HG02973 (cell line): ENCODE results near the gene CADM4.
"Not testable (repeated sequence)": the region's sequence is repeated elsewhere in the genome, so short reads cannot be mapped to it uniquely, and the experiment has no call there.

ENCODE experiments used
- ATAC-seq: cut with Tn5 transposase; IDR thresholded peaks from one replicate; pipeline ENCODE4 v1.9.1; 2021; ENCODE audit warnings: moderate library complexity; ENCODE audit not compliant: unreplicated experiment

Gene CADM4

DNA sequence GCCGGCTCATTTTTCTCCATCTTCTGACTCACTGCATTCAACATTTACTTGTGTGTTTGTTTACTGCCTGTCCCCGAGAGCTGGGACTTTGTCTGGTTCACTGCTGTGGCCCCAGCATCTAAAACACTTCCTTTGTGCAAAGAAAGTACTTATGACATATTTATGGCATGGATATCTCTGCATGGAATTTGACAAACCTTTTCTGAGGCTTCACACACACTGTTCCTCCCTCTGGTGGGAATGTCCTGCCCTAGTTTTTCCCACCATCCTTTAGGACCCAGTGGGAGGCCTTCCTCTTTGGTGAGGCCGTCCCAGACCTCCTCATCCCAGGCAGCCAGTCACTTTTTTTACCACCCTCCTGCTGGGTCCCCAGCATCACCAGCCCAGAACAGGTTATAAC is 29.2 kb downstream of the CADM4 start:
- no peak for ATAC-seq

DNA sequence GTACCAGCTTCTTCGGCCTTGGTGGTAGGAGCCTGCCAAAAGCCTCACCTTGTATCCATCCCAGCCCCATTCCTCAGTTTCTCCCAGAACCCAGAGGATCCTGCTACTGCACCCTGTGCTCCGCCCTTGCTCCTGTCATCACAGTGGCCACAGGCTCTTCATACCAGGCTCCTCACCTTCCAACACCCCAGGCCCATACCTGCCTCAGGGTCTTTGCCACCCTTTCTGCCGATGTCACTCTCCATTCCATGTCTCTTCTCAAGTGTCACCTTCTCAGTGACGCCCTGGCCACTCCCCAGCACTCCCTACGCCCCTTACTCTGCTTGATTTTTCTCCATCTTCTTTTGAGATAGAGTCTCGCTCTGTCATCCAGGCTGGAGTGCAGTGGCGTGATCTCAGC is 29.8 kb downstream of the CADM4 start:
- ATAC-seq = no peak

DNA sequence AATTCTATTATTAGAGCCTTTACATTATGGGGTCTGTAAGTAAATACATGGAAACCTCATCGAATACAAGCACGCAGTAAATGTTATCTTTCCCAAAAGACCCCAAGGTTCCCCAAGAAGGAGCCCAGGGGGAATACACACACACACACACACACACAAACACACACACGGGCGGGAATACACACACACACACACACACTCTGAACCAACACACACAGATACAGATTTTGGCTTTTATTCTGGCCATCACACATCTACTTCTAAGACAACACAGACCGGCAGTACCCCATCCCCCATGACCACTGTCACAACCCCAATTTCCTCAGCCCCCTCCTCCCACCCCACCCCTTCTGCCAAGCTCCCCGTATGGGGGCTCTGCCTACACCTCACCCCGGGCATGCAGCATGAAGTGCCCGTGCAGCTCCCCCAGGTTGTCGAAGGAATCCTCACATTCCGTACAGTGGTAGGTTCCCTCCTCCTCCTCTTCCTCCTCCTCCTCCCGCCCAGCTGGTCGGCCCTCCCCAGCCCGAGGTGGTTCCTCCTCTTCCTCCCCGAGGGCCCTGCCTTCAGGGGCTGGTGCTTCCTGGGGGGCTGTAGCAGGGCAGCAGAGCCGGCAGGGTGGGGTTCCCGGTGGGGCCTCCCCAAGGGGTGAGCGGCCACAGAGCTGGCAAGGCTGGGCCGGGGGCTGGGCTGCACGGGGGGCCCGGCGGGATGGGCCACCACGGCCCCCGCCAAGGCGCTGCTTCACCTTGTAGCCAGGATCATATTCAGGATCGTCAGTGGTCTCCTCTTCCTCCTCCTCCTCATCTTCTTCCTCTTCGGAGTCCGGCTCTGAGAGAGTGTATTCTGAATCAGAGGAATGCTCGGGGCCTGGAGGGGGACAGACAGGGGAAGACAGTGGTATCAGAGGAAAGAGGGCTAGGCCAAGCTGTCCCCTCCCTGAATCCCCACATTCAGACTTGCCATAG is 32.1 kb downstream of the CADM4 start:
- no peak for ATAC-seq

DNA sequence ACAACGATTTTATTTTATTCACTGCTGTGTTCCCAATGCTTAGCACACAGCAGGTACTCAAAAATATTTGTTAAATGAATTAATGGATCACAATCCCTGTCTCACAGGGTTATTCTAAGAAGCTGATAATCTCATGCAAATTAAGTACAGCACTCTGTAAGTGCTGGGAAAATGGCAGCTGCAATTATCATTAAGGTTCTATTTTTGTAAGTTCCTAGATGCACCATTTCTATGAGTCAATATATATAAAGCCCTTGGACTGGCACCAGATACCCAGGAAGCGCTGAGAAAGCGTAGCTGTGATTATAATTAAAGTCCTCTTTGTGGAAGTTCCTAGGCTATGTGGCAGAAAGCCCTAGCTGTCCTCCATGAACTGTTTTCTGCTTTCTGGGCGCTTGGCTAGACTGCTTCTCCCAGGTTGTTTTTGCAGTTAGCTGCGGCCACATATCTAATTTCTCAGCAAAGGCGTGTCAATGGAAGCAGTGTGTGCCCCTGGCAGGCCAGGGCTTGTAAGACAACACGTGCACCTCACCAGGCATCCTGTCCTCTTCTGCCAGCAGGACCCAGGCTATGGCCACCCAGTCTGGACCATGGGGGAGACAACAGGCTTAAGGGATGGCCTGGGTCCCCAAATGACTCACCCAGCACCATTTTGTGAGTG is 33.0 kb downstream of the CADM4 start:
- ATAC-seq = no peak

DNA sequence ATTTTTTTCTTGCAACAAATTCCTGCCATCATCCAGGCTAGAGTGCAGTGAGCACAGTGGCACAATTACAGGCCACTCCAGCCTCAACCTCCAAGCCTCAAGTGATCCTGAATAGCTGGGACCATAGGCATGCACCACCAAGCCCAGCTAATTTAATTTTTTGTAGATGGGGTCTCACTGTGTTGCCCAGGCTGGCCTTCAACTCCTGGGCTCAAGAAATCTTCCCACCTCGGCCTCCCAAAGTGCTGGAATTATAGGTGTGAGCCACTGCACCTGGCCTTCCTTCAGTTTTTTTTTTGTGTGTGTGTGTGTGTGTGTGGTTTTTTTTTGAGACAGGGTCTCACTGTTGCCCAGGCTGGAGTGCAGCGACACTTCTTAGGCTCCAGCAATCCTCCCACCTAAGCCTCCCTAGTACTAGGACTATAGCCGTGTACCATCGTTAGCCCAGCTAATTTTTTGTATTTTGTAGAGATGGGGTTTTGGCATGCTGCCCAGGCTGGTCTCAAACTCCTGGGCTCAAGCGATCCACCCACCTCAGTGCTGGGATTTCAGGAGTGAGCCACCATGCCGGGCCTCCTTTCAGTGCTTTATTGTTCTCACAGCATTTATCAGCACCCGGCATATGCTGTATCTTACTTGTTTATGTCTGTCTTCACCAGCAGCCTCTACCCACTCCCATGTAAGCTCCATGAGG is 33.6 kb downstream of the CADM4 start:
- no peak for ATAC-seq

DNA sequence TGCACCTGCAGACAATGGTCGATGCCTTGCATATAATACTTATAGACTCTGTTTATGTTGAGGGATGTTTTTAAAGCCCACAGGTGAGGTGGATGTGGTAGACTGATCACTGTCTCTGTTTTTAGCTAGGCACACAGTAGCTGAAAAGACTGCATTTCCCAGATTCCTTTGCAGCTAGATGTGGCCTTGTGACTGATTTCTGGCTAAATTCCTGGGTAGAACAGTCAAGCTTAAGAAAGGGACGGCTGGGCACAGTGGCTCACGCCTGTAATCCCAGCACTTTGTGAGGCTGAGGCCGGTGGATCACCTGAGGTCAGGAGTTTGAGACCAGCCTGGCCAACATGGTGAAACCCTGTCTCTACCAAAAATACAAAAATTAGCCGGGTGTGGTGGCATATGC is 39.3 kb downstream of the CADM4 start:
- not testable (repeated sequence) for ATAC-seq

DNA sequence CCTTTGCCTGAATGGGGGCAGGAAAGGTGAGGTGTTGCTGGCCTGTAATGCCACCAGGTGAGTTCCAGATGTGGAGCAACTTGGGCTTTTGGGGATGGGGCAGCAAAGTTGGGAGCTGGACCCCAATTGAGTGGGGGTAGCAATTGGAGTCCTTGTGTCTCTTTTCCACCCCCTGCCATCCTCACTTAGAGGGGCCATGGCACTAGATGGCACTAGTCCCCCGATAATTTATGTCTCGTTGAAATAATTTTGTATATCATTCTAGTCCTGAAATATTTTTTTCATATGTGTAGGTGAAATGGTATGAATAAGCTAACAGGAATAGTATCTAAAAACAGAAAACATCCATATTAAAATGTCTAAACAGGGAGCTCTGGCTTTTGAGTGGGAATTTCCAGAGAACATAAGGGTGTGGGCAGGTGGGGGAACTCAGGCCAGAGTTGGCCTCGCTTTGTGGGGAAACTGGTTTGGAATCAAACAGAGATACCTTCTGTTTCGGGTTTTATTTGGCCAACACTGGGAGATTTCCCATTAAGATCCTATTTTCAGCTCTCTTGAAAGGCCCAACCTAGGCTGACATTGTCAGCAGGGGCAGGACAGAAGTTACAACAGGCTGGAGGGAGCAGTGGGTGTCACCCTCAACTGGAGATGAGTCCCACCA is 39.9 kb downstream of the CADM4 start:
- ATAC-seq = no peak

DNA sequence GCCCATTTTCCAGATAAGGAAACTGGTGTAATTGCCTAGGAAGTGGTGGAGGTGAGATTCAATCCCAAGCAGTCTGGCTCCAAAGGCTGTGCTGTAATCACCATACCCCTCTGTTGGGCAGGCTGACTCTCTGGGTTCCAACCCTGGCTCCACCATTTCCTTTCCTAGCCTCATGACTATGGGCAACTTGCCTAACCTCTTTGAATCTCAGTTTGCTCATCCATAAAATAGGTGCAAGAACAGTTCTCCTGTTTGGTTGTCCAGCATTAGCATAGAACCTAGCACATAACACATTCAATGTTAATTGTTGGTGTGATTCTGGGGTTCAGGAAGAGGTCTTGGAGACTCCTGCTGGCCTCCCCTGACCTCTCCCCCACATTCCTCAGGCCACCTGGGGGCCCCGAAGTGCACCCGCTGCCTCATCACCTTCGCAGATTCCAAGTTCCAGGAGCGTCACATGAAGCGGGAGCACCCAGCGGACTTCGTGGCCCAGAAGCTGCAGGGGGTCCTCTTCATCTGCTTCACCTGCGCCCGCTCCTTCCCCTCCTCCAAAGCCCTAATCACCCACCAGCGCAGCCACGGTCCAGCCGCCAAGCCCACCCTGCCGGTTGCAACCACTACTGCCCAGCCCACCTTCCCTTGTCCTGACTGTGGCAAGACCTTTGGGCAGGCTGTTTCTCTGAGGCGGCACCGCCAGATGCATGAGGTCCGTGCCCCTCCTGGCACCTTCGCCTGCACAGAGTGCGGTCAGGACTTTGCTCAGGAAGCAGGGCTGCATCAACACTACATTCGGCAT is 41.0 kb downstream of the CADM4 start:
- no peak for ATAC-seq

DNA sequence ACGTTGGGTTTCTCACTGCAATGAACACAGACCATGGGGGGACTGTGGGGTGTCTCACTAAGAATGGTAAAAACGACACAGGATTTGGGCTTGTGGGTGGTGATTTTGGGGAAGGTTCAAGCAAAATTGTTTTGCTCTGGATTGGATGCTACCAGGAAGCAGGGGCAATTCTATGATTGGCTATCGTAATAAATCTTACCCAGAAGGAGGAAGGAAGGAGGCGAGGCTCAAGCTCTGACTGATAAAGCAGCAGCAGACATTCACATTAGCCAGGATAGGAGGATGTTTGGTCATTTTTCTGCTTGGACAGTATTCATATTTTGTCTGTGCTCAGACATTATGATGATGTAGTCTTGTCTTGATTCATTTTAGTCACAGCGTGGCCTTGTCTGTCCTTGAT is 41.8 kb downstream of the CADM4 start:
- ATAC-seq = no peak

DNA sequence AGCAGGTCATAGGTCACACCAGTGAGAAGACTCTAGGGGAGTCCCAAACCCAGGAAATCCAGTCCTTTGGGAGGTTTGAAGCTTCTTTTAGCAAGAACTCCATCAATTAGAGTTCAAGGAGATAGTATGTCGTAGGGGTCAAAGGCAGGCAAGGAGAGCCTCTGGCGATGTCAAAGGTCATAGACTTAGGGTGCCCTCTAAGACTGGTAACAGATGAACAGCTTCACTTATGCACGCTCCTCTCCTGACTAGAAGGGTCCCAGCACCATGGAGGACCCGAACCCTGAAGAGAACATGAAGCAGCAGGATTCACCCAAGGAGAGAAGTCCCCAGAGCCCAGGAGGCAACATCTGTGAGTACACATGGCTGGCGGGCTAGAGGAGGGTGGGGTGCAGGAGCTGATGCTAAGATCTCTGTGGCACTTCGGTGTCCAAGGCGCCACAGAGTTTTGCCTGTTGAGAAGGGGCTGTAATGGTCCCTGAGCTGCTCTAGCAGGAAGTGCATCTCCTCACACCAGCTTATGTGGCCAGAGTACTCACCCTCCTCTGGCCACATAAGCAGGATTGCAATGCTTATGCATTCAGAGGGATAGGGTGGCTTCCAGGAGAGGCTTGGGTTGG is 42.7 kb downstream of the CADM4 start:
- ATAC-seq = no peak

DNA sequence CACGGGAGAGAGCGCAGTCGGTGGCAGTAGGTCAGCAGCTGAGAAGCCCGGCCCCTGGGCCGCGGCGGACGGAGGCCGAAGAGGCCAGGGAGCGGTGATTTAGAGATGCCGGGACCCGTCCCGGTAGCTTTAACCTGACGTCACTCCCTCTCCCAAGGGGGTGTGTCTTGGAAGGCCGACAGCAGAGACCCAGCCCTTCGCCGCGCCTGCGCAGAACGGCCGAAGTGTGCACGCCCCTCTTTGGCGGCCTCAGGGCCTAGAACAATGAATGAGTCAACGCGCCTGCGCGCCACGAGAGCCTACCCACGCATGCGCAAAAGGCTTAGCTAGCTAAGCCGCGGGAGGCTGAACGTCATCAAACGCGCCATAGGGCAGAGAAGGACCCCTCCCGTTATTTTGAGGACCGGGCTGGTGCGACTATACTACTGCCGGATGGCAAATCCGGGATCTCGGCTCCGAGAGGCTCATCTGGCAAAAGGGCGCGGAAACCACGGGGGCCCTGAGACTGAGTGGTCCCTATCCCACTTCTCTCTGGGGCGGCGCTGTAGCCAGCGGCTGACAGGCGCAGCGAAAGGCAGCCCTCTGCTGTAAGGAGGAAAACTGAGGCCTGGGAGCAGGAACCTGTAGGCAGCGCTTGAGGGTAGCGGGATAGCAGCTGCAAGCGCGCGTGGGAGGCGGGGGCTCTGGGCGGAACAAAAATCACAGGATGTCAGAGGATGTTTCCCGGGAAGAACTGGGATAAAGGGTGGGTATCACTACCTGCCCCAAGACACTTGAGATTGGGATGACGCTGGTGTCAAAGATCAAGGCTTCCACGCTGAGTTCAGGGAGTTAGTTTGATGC is 43.4 kb downstream of the CADM4 start, which contains the start of the genes IRGQ and ZNF576:
Gene IRGQ, minus strand, starts transcription at position 136 of the 843 bp plus-strand sequence. CDS start 796 bp downstream, outside the sequence.
Gene ZNF576, plus strand, starts transcription at position 597 of the 843 bp plus-strand sequence. CDS start 514 bp downstream, outside the sequence.
- ATAC-seq = peak; percentile 74

DNA sequence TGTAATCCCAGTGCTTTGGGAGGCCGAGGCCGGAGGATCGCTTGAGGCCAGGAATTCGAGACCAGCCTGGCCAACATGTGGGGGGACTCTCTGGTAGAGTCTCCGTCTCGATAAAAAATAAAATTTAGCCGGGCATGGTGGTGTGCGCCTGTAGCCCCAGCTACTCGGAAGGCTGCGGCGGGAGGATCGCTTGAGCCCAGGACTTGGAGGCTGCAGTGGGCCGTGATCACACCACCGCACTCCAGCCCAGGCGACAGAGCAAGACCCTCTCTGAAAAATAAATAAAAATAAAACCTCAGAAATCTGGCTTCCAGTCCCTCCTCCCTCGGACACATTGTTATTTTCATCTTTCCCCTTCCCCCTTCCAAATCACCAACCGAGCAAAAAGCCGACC is 44.0 kb downstream of the CADM4 start:
- no peak for ATAC-seq

DNA sequence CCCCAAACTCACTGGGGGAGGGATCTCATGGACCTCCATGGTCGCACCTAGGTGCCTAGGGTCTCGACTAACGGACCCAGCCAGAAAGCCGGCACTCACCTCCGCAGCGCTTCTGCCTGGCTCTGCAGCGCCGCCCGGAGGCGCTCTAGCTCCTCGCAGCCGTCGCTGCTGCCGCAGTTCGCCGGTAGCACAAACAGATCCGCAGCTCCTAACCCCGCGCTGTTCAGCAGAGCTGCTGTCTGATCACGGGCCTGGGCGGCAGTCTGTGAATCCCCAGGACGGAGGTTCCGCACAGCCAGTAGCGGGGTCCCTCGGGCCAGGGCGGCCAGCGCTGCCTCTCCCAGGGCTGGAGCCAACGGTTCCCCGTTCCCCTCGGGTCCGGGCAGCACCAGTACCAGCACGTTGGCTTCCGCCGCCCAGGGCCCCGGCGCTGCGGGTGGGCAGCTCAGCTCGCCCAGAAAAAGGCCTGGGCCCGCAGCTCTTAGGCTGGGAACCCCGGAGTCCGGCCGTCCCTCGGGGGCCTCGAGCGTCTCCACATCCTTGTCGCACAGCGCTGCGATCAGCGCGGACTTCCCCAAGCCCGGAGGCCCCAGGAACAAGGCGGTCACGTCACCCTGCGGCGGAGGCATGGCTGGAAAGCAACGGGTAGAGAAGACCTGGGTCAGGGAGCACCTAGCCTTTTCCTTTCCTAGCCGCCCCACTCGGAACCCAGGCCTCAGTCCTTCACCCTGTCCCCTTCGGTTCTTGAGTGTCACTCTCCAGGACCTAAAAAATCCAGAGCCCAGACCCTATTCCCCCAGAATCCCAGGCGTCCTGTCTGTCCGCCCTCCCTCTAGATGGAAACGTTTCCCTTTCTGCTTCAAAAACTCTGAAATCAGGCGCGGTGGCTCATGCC is 44.7 kb downstream of the CADM4 start:
- peak; percentile 28 for ATAC-seq

DNA sequence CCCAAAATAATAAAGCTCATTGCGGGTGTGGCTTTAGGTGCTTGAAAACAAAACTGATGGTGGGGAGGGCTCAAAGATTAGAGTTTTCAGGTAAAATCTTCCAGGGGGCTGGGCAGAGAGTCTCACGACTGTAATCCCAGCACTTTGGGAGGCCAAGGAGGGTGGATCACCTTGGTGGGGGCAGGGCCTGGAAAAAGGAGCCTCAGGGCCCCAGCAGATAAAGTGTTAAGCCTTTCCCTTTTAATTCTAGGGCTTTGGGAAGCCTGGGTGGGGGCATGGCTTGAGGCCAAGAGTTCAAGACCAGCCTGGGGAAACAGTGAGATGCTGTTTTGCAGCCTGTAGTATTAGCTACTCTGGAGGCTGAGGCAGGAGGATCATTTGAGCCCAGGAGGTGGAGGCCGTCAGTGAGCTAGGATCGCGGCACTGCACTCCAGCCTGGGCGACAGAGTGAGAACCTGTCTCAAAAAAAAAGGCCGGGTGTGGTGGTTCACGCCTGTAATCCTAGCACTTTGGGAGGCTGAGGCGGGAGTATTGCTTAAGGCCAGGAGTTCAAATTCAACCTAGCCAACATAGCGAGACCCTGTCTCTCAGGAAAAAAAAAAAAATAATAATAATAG is 45.5 kb downstream of the CADM4 start:
- ATAC-seq = no peak

DNA sequence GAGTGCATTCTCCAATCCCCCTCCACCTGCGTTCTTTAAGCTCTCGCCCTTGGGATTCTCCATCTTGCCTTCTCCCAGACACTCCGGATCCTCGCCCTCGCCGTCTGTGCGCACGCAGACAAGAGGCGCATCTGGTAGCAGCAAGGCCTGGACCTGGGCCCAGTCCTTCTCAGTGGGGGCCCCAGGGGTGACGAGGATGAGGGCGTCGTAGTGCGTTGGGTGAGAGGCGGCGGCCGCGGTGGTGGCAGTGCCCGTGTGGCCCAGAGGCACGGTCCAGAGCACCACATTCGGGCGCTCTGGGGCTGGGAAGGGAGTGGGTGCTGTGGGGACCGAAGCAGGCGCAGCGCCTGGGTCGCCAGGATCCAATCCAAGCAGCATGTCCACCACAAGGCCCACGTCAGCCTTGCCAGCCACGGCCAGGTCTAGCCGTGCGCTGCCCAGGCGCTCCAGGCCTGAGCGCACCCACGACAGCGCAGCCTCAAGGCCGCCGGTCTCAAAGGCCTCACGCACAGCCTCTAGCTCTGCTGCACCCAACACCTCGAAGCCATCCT is 46.8 kb downstream of the CADM4 start:
- ATAC-seq = no peak

DNA sequence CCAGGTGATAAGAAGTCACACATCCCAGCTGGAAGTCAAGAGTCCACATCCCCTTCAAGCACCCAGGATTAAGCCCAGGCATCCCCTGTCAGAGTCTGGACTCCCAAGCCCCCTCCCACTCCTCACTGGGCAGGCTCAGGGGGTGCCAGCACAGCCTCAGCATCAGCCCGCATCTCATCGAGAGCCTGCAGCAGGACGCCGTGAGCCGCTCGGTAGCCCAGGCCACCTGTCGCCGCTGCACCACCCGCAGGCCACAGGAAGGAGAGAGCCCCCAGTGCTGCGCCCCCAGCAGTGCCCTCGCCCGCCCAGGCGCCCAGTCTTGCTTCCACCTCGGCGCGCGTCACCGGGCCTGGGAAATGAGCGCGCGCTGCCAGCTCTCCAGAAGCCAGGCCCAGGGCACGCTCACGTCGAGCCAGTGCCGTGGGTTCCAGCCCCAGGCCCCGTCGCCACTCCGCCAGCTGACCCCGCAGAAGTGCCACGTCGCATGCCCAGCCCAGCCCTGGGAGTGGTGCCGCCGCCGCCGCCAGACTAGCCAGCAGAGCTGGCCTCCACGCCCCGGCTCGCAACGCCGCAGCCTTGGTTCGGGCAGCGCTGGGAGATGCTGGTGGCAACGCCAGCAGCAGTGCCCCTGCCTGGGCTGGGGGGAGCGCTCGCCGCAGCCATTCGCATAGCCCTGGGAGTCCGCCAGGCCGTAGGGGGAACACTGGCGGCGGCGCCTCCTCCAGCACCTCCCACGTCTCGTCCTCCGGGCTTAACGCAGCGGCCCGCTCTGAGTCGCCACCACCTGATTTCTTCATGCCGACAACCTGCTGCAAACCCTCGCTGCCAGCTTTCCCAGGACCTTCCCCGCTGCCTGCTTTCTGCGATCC is 47.5 kb downstream of the CADM4 start:
- no peak for ATAC-seq
